ENCODE results near the gene FNTB.
"Not testable (repeated sequence)": the region's sequence is repeated elsewhere in the genome, so short reads cannot be mapped to it uniquely, and the experiment has no call there.

The FNTB gene

DNA sequence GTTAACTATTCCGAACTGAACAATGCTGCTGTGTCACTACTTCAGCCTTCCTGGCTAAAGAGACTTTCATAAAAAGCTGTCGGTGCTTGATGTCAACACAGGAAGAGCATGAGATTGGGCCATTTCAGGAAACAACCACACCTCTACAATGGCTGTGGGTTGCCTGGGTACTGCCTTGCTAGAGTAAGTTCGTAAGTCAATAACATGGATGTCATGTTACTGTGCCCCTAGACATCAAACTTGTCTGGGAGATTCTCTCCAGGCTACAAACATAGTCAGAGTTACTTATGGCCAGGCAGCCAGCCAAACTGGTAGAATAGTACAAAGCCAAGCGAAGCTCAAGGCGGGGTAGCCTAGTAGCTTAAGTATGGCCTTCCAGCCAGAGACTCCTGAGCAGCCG is 92.5 kb downstream of the FNTB start:
- Mint-ChIP-seq H3K4me3 (no peak overlapping the region), H3K4me1 (peaks cover 71% of the 10 kb centered on the region), H3K27ac (ENCODE audit: low read depth) (peak overlapping the region; percentile 29), H3K36me3 (ENCODE audit: insufficient read depth) (peaks cover 82% of the 10 kb centered on the region), H3K27me3 (no peaks in the 10 kb centered on the region), H3K9me3 (no peaks in the 10 kb centered on the region)
- DNase-seq (ENCODE audit: low spot score in 2 of 2) (no peak), ATAC-seq (replicated peaks; ENCODE audit: extremely low read depth, poor library complexity, severe bottlenecking) (peak; percentile 34)

- Mint-ChIP-seq H3K27ac (ENCODE audit: low read depth) (peak overlapping the region; percentile 29), H3K36me3 (ENCODE audit: insufficient read depth) (peaks cover 78% of the 10 kb centered on the region), H3K27me3 (no peaks in the 10 kb centered on the region), H3K9me3 (no peaks in the 10 kb centered on the region), H3K4me1 (peaks cover 71% of the 10 kb centered on the region), H3K4me3 (no peak overlapping the region)
- ATAC-seq (replicated peaks; ENCODE audit: extremely low read depth, poor library complexity, severe bottlenecking) (no peak), DNase-seq (ENCODE audit: low spot score in 2 of 2) (no peak)
Measured at GRCh38 chr14:65079768-65080167, 93.1 kb downstream of the FNTB start.

DNA sequence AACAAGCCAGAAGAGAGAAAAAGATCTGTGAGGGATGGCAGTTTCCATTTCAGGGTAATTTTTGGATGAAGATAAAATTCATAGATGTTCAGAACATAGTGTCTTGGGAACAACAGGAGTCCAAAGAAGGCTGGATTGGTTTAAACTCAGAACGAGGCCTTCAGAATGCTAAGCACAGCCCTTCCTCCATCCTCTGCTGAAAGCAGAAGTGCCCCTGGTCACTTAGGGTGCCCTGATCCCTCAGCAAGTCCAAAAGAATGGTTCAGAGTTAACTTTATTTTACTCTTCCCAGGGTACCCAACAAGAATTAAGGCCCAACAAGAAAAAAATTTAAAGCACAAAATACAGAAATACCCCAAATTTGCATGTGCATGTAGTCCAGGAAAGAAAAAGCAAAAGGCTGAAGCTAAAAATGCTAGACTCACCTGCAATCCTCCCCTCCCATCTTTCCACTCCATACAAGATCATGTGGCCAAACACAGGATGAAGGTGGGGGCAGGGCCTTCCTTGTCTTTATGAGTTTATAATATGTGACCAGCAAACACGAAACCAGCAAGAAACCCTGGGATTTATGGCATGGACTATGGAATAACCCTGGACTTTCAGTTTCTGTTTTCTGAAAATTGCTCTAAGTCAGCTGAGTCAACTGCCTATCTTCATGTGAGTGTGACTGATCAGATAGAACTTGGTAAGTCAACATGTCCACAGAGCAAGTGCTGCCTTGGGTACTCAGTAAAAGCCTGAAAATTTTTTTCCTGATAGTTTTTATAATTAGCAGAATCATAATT is 94.5 kb downstream of the FNTB start:
- H3K9me3 Mint-ChIP-seq, result no peaks in the 10 kb centered on the region
- ATAC-seq (replicated peaks; ENCODE audit: extremely low read depth, poor library complexity, severe bottlenecking) (no peak), DNase-seq (ENCODE audit: low spot score in 2 of 2) (no peak)
- peaks cover 74% of the 10 kb centered on the region for H3K36me3 Mint-ChIP-seq (ENCODE audit: insufficient read depth)
- H3K4me1 Mint-ChIP-seq, result peaks cover 69% of the 10 kb centered on the region
- H3K4me3 Mint-ChIP-seq, result no peak overlapping the region
- H3K27me3 Mint-ChIP-seq, result no peaks in the 10 kb centered on the region
- H3K27ac Mint-ChIP-seq (ENCODE audit: low read depth), result peak overlapping the region; percentile 54

DNA sequence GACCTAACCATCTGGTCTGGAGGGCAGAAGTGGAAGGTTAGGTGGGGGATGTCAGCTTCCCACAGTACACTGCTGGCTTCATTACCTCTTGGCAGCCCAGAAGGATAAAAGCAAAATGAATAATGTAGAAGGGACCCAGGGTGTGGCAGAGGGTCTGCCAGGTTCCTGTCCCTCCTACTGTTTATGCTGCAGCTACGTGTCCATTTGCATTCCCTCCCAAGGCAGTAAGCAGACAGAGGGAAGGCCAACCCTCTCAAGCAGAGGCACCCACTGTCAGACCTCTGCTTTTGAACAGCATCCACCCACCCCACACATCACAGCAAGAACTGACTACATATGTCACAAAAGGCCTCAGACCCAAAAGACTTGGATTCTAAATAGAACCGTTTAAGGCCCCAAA is 96.2 kb downstream of the FNTB start:
- Mint-ChIP-seq H3K4me3 (no peak overlapping the region), H3K27me3 (no peaks in the 10 kb centered on the region), H3K4me1 (peaks cover 81% of the 10 kb centered on the region), H3K27ac (ENCODE audit: low read depth) (no peak overlapping the region), H3K36me3 (ENCODE audit: insufficient read depth) (peaks cover 75% of the 10 kb centered on the region), H3K9me3 (no peaks in the 10 kb centered on the region)
- DNase-seq (ENCODE audit: low spot score in 2 of 2), result no peak
- ATAC-seq (replicated peaks; ENCODE audit: extremely low read depth, poor library complexity, severe bottlenecking), result no peak

DNA sequence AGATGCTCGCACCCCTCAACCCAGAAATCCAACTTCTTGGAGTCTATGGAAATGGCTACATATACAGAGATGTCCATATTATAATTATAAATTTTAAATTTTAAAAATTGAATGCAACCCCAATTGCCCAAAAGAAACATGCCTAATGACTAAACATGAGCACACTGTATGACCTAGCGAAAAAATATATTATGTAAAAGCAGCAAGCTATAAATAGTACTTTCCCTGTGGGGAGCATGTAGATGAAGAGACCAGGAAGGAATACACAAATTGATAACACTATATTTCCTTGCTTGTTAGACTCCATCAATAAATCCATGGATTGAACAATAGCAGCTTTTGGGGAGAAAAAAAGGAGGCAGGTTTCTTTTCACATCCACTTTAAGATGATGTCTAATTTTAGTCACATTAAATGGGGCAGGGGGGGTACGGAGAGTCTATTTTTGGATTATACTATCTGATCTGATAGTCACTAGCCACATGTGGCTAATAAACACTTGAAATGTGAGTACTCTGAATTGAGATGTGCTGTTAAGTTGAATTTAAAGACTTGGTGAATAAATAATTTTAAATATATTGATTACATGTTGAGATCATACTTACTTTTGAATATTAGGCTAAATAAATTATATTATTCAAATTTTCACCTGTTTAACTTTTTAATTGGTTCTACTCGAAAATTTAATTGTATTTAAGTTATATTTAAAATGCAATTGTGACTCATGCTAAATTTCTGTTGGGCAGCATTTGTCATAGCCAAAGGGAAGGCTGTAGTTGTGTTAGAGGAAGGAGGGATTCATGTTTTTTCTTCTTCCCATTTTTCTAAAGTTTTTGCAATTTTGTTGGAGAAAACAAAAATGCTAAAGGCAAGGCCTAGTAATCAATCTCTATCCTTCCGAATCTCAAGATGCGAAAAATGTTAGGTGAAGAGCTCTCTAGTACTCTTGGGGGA is 98.1 kb downstream of the FNTB start:
- no peaks in the 10 kb centered on the region for H3K9me3 Mint-ChIP-seq
- DNase-seq (ENCODE audit: low spot score in 2 of 2) (no peak), ATAC-seq (replicated peaks; ENCODE audit: extremely low read depth, poor library complexity, severe bottlenecking) (no peak)
- no peaks in the 10 kb centered on the region for H3K27me3 Mint-ChIP-seq
- H3K27ac Mint-ChIP-seq (ENCODE audit: low read depth), result peak overlapping the region; percentile 23
- peaks cover 71% of the 10 kb centered on the region for H3K36me3 Mint-ChIP-seq (ENCODE audit: insufficient read depth)
- peaks cover 81% of the 10 kb centered on the region for H3K4me1 Mint-ChIP-seq
- no peak overlapping the region for H3K4me3 Mint-ChIP-seq

DNA sequence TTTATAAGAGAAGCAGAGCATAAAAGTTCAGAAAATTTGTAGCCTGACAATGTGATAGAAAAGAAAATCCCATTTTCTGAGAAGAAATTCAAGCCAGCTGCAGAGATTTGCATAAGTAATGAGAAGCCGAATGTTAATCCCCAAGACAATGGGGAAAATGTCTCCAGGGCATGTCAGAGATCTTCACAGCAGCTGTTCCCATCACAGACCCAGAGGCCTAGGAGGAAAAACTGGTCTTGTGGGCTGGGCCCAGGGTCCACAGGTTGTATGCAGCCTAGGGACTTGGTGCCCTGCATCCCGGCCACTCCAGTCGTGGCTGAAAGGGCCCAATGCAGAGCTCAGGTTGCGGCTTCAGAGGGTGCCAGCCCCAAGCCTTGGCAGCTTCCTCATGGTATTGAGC is 100.0 kb downstream of the FNTB start:
- H3K27ac Mint-ChIP-seq (ENCODE audit: low read depth); H3K9me3 Mint-ChIP-seq; ATAC-seq (replicated peaks; ENCODE audit: extremely low read depth, poor library complexity, severe bottlenecking); H3K27me3 Mint-ChIP-seq; H3K4me3 Mint-ChIP-seq; DNase-seq (ENCODE audit: low spot score in 2 of 2): not testable (repeated sequence)
- Mint-ChIP-seq H3K4me1 (peaks cover 72% of the 10 kb centered on the region), H3K36me3 (ENCODE audit: insufficient read depth) (peaks cover 71% of the 10 kb centered on the region)

- not testable (repeated sequence) for ATAC-seq (replicated peaks; ENCODE audit: extremely low read depth, poor library complexity, severe bottlenecking); H3K27me3 Mint-ChIP-seq; H3K4me3 Mint-ChIP-seq; H3K9me3 Mint-ChIP-seq; H3K27ac Mint-ChIP-seq (ENCODE audit: low read depth); DNase-seq (ENCODE audit: low spot score in 2 of 2)
- H3K36me3 Mint-ChIP-seq (ENCODE audit: insufficient read depth), result peaks cover 71% of the 10 kb centered on the region
- H3K4me1 Mint-ChIP-seq, result peaks cover 63% of the 10 kb centered on the region
Measured at GRCh38 chr14:65087835-65088234, 101.1 kb downstream of the FNTB start.

DNA sequence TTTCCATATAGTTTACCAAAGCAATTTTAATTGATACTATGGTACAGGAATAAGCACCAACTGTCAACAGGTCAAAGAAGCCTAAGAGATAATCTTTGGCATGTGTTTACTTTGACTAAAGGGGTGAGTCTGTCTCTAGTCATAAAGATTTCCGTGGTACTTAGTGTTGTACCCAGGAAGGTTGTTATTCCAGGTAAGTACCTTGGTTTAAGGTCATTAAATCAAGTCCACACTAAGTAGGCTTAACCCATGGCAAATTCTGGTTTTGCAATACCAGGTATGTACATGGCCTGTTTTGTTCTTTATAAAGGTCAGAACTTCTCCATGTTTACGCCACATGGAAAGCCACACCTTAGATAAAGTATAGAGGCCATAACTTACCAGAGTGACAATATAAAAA is 105.7 kb downstream of the FNTB start:
- Mint-ChIP-seq H3K4me3 (no peak overlapping the region), H3K27ac (ENCODE audit: low read depth) (no peak overlapping the region), H3K27me3 (no peaks in the 10 kb centered on the region), H3K36me3 (ENCODE audit: insufficient read depth) (peaks cover 60% of the 10 kb centered on the region), H3K4me1 (peaks cover 72% of the 10 kb centered on the region), H3K9me3 (no peaks in the 10 kb centered on the region)
- ATAC-seq (replicated peaks; ENCODE audit: extremely low read depth, poor library complexity, severe bottlenecking) (no peak), DNase-seq (ENCODE audit: low spot score in 2 of 2) (no peak)

GRCh38 chr14:65095633-65096205 is 109.0 kb downstream of the FNTB start:
- no peaks in the 10 kb centered on the region for H3K9me3 Mint-ChIP-seq
- peaks cover 80% of the 10 kb centered on the region for H3K4me1 Mint-ChIP-seq
- peak overlapping the region; percentile 53 for H3K4me3 Mint-ChIP-seq
- DNase-seq (ENCODE audit: low spot score in 2 of 2), result no peak
- H3K27ac Mint-ChIP-seq (ENCODE audit: low read depth), result no peak overlapping the region
- ATAC-seq (replicated peaks; ENCODE audit: extremely low read depth, poor library complexity, severe bottlenecking), result no peak
- no peaks in the 10 kb centered on the region for H3K27me3 Mint-ChIP-seq
- H3K36me3 Mint-ChIP-seq (ENCODE audit: insufficient read depth), result peaks cover 48% of the 10 kb centered on the region

DNA sequence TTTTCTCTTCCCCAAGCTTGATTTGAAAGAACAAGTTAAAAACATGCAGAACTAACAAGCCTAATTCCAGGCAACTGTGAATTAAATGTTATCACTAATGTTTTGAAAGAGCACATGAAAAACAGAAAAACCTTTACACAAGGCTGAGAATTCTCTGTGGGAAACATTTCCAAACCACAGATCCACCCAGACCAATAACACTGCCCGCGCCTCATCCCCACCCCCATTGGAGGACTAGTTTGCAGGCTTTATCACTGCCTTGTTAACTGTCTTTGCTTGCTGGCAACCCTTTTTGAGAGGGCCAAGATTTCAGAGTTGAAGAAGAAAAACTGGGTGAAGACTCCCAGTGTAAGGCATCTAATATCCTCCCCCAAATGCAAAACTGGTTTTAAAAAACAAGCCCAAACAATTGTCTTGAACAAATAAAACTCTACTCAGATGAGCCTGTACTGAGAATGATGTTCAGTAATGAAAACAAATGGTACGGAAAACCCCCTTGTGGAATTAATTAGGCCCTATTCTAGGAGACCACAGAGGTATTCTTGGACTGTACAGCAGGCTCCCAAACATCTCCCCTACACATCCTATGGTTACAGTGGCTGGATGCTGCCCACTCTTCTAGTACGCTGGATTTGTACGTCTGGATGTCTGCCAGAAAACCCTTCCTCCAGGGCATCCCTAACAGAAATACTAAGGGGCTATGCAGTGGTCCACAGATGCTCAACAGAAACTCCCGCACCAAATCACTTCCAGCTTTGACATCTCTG is 109.8 kb downstream of the FNTB start:
- Mint-ChIP-seq H3K4me1 (peaks cover 80% of the 10 kb centered on the region), H3K4me3 (peak overlapping the region; percentile 53), H3K36me3 (ENCODE audit: insufficient read depth) (peaks cover 46% of the 10 kb centered on the region), H3K27ac (ENCODE audit: low read depth) (peak overlapping the region; percentile 38), H3K27me3 (no peaks in the 10 kb centered on the region), H3K9me3 (no peaks in the 10 kb centered on the region)
- no peak for DNase-seq (ENCODE audit: low spot score in 2 of 2)
- ATAC-seq (replicated peaks; ENCODE audit: extremely low read depth, poor library complexity, severe bottlenecking), result no peak

GRCh38 chr14:65098586-65098985 is 111.9 kb downstream of the FNTB start:
- Mint-ChIP-seq H3K9me3 (no peaks in the 10 kb centered on the region), H3K36me3 (ENCODE audit: insufficient read depth) (peaks cover 32% of the 10 kb centered on the region), H3K27me3 (no peaks in the 10 kb centered on the region), H3K27ac (ENCODE audit: low read depth) (peak overlapping the region; percentile 86), H3K4me1 (peaks cover 68% of the 10 kb centered on the region), H3K4me3 (peak overlapping the region; percentile 70)
- ATAC-seq (replicated peaks; ENCODE audit: extremely low read depth, poor library complexity, severe bottlenecking), result no peak
- no peak for DNase-seq (ENCODE audit: low spot score in 2 of 2)

DNA sequence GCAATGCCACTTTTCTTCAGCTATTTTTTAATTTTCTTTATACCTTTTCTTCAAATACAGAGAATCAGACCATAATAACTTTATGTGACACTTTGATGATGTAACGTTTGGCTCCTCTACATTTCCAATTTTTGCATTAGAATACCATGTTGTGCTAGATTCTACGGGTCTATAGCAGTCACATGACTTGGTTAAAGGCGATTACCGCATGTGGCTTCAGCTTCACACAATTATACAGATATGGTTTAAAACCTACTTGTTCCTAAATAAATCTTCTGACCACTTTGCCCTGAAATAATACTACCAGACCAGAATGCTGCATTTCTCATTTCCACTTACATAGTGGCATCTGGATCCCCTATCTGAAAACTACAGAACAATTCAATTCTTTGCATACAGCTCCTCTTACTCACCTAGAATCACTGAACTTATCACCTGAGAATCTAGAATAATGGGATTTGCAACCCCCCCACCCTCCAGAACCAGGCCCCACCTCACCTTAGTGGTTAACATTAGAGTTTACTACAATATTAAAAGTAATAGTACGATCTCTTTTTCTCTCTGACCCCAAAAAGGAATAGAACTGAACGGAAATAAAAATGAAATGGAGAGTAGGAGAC is 114.3 kb downstream of the FNTB start:
- peak overlapping the region; percentile 96 for H3K27ac Mint-ChIP-seq (ENCODE audit: low read depth)

More for the DNA sequence above, 114.3 kb downstream of the FNTB start:
- ATAC-seq (replicated peaks; ENCODE audit: extremely low read depth, poor library complexity, severe bottlenecking) (no peak), DNase-seq (ENCODE audit: low spot score in 2 of 2) (no peak)
- Mint-ChIP-seq H3K9me3 (no peaks in the 10 kb centered on the region), H3K36me3 (ENCODE audit: insufficient read depth) (peaks cover 19% of the 10 kb centered on the region), H3K4me3 (peak overlapping the region; percentile 80), H3K4me1 (peaks cover 44% of the 10 kb centered on the region), H3K27me3 (no peaks in the 10 kb centered on the region)

Data from central memory CD8-positive, alpha-beta T cell (primary cell).